GM13977 (cell line): ENCODE results near the gene ROBO1.

Experiments used
- DNase-seq: peaks from one replicate; pipeline ENCODE4 v3.0.0; 2012; ENCODE audit warnings: low spot score
- in situ Hi-C: fragments of 300-500 bp; cut with MboI; formaldehyde crosslinking; loops from one replicate; pipeline ENCODE4 v1.12.0; 2022; ENCODE audit warnings: low sequenced_read_pairs, low pct_unique_long_range_greater_than_20kb, mixed read lengths, inconsistent platforms; ENCODE audit not compliant: unreplicated experiment
- TF ChIP-seq, protein P1 (sequence below): IDR thresholded peaks from 2 replicates; pipeline ENCODE4 v1.5.1; 2012; ENCODE audit warnings: mild to moderate bottlenecking, control low read depth; ENCODE audit not compliant: insufficient read depth; ENCODE audit errors: extremely low read depth, missing control alignments

The ROBO1 gene

GRCh38 chr3:78991656-78992055, 776.1 kb downstream of the ROBO1 start:
- TF ChIP-seq, protein P1, sequence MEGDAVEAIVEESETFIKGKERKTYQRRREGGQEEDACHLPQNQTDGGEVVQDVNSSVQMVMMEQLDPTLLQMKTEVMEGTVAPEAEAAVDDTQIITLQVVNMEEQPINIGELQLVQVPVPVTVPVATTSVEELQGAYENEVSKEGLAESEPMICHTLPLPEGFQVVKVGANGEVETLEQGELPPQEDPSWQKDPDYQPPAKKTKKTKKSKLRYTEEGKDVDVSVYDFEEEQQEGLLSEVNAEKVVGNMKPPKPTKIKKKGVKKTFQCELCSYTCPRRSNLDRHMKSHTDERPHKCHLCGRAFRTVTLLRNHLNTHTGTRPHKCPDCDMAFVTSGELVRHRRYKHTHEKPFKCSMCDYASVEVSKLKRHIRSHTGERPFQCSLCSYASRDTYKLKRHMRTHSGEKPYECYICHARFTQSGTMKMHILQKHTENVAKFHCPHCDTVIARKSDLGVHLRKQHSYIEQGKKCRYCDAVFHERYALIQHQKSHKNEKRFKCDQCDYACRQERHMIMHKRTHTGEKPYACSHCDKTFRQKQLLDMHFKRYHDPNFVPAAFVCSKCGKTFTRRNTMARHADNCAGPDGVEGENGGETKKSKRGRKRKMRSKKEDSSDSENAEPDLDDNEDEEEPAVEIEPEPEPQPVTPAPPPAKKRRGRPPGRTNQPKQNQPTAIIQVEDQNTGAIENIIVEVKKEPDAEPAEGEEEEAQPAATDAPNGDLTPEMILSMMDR: no peak
- in situ Hi-C loops: no loop called here
- no peak for DNase-seq

GRCh38 chr3:78990156-78990555, 777.6 kb downstream of the ROBO1 start:
- in situ Hi-C loops: no loop called here
- no peak for DNase-seq
- TF ChIP-seq, protein P1: no peak

DNA sequence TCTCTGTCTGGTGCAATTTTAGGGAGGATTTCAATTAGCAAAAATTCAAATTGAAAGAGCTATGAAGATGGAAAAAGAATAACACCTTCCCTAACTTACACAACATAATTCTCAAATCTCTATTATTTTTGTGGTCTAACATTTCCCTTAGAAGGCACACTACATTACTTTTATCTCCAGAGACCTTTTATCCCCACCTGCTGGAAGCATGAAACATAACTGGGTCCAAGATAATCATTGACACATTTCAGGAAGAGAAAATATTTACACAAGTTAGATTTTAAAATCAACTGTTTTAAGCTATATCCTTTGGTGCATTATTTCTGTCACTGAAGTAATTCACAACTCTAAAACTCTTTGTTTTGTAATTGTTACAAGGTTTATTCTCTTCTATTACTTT, 779.5 kb downstream of the ROBO1 start:
- TF ChIP-seq, protein P1: peak; percentile 37
- in situ Hi-C loops: no loop called here
- DNase-seq: no peak

DNA sequence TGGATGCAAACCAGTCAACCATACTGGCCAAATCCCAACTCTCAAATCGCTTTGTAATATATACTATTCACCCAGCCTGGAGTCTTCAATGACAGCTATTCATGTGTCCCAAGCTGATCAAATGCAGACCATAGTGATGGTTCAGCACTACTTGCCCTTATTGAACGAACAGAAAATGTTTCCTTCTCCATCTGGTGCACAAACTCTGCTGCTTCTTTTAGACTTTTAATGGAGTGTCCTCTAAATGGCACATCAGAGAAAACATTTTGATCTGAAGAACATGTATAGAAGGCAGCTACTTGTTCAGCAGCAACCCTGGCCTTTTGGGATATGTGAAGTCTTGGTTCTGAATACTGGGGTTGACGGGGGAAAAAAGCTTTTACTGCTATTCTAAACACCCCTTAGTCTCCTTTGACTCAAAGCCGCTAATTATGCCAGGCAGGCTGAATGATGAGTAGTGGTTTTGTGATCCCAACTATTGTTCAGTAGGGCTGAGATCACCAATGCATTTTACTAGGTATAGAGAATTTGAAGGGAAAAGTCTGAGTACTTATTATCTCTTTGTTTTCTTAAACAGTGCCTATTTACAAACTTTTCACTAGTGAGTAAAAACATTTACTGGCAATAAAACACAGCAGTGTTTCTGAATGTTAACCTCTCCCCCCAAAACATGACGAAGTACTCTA, 781.2 kb downstream of the ROBO1 start:
- in situ Hi-C loops: no loop called here
- no peak for DNase-seq
- TF ChIP-seq, protein P1: no peak

DNA sequence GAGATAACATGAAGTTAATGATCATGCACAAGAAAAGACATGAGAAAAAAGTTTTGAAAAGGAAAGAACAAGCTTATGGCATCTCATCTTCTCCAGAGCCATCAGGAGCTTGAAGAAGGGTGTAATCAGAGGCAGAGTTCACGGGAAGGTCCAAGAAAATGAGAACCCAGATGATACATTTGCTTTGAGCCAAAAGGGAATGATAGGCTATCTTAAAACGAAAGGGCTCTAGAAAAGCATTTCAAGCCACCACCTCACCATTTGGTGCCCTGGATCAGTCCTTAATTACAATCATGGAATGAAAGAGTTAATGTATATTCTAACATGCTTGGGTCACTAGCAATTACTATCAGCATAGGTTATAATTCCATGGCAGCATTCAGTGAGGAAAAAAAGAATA, 781.8 kb downstream of the ROBO1 start:
- no peak for DNase-seq
- TF ChIP-seq, protein P1: no peak
- in situ Hi-C loops: no loop called here

- TF ChIP-seq, protein P1: no peak
- DNase-seq: no peak
- in situ Hi-C loops: no loop called here
These were observed 788.8 kb downstream of the ROBO1 start for GRCh38 chr3:78979028-78979427.
